ENCODE measurements around the gene SCTR. TPM values are rescaled to one million over a fixed set of nuclear protein-coding genes. Genes with fewer than 3 reads are reported as not detected.

SCTR gene
- total RNA-seq, 8 experiments from 2014 or later = 0.05 to 0.84 (median 0.35) TPM; not detected in 4

DNA sequence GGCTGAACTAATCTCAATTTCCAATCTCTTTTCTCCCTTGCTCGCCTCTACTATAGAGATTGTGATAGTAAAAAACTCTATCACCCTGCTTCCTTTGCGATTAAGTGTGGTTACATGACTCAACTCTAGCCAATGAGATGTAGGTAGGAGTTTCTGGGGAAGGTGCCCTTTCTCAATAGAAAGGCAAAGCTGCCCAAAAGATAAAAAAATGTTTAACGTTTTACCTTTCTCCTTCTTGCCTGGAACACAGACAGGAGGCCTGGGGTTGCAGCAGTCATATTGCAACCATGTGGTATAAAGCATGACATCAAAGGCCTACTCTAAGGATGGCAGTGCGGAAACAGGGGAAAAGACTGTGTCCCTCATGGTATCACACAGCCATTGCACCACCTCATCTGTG, 61.1 kb downstream of the SCTR start:
- ATAC-seq (replicated peaks in 6 of 8) = no peak
- in situ Hi-C loops (cut with MboI; ENCODE audit: low pct_unique_long_range_greater_than_20kb in 2 of 9, low sequenced_read_pairs in 9 of 9, unreplicated experiment in 9 of 9) = no loop called here
- no peak overlapping the region for H3K4me3 ChIP-seq
- no peak overlapping the region for H3K27ac ChIP-seq
- 0 to 100% (median 36%) methylated on average over 1 to 3 of the region's 4 CpGs; no CpG with 5 or more reads in 4 of the 10 experiments for WGBS, 10 experiments
- H3K4me1 ChIP-seq (replicated peaks in 1 of 2) = no peaks in the 10 kb centered on the region

DNA sequence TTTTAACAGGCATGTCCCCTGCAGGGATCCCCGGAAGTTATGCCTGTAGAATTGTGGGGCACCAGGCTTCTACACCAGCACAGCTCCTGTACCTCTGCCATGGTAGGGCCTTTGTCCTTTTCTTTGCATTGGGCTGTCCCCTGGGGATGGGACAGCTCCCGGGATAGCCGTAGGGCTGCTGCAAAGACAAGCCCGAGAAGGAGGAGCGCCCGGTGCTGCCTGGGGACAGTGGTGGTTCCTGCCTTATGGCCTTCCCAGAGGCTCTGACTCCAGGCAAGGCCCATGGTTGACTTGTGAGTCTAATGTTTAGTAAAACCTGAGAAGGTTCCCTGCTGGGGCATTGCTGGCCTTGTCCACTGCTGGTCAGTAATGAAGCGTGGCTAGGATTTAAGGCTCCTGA, 61.7 kb downstream of the SCTR start:
- H3K27ac ChIP-seq = no peak overlapping the region
- in situ Hi-C loops (cut with MboI; ENCODE audit: low pct_unique_long_range_greater_than_20kb in 2 of 9, low sequenced_read_pairs in 9 of 9, unreplicated experiment in 9 of 9) = no loop called here
- H3K4me1 ChIP-seq (replicated peaks in 1 of 2) = no peaks in the 10 kb centered on the region
- H3K4me3 ChIP-seq = no peak overlapping the region
- ATAC-seq (replicated peaks in 6 of 8) = no peak
- 60 to 100% (median 80%) methylated on average over 1 to 4 of the region's 7 CpGs; no CpG with 5 or more reads in 3 of the 10 experiments for WGBS, 10 experiments

DNA sequence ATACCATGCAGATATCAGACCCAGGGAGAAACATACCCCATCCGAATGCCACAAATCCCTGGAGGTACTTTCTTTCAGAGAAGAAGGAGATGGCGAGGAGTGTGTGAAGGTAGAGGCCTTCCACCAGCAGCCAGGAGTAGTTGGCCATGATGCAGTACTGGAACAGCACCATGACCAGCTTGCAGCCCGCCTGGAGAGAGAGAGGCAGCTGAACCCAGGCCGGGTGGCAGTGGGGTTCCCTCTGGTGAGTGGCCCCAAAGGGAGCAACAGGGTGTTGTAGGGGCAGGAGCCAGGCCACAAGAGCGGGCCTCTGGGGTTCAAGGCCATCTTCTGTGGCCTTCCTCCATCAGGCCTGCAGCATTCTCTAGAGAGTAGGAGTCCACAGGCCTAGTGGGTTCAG, 62.5 kb downstream of the SCTR start:
- Histone ChIP-seq H3K4me1 (replicated peaks in 1 of 2) (no peaks in the 10 kb centered on the region), H3K4me3 (no peak overlapping the region), H3K27ac (no peak overlapping the region)
- ATAC-seq (replicated peaks in 6 of 8) = no peak
- in situ Hi-C loops (cut with MboI; ENCODE audit: low pct_unique_long_range_greater_than_20kb in 2 of 9, low sequenced_read_pairs in 9 of 9, unreplicated experiment in 9 of 9) = no loop called here
- WGBS, 10 experiments = 50 to 100% (median 80%) methylated on average over 1 to 2 of the region's 5 CpGs; no CpG with 5 or more reads in 5 of the 10 experiments

DNA sequence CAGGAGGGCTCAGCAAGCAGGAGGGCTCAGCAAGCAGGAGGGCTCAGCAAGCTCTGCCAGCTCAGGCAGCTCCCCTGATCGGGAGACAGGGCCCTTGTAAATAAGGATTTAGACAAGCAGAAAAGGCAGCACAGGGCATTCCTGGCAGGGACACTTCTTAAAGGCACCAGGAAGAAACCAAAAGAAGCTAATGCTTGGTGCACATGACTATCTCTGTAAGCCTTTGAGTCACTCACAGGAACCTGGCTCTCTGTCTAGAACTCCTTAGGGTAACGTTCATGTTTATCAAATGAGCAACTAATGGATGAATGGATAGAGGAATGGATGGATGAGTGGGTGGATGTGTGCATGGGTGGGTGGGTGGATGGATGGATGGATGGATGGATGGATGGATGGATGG, 64.2 kb downstream of the SCTR start:
- no peak overlapping the region for H3K27ac ChIP-seq
- H3K4me3 ChIP-seq = no peak overlapping the region
- ATAC-seq (replicated peaks in 6 of 8) = no peak
- H3K4me1 ChIP-seq (replicated peaks in 1 of 2) = peaks cover 0 to 4% of the 10 kb centered on the region in 2 donors
- in situ Hi-C loops (cut with MboI; ENCODE audit: low pct_unique_long_range_greater_than_20kb in 2 of 9, low sequenced_read_pairs in 9 of 9, unreplicated experiment in 9 of 9) = no loop called here
- WGBS, 10 experiments = 38 to 83% (median 68%) methylated on average over 1 to 2 of the region's 2 CpGs; no CpG with 5 or more reads in 6 of the 10 experiments

DNA sequence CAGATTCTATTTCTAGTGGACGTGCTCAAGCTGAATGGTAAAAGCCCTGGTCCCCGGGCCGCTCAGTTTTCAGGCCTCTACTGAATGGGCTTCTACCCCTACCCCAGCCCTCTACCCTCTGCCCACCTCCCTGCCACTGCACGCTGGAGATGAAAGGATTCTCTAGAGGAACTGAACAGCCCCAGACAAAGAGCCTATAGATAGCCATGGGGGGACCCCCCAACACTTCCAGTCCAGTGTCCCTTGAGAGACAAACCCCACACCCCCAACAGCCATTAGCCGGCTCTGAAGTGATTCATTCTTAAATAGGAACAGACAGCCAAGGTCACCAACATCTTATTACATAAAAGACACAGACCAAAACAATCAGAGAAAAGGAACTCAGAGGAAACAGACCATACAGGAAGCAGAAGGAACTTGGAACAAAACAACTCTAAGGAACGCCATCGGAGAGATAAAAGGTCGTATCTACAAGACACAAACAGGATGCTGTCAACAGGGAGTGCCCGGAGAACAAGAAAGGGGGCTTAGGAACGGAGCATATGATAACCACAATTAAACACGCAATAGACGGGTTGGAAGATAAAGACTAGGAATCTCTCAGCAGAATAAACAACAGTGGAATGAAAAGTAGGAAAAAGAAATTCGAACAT, 69.1 kb downstream of the SCTR start:
- in situ Hi-C loops (cut with MboI; ENCODE audit: low pct_unique_long_range_greater_than_20kb in 2 of 9, low sequenced_read_pairs in 9 of 9, unreplicated experiment in 9 of 9) = no loop called here
- 27 to 83% (median 55%) methylated on average over 1 to 12 of the region's 13 CpGs for WGBS, 10 experiments

DNA sequence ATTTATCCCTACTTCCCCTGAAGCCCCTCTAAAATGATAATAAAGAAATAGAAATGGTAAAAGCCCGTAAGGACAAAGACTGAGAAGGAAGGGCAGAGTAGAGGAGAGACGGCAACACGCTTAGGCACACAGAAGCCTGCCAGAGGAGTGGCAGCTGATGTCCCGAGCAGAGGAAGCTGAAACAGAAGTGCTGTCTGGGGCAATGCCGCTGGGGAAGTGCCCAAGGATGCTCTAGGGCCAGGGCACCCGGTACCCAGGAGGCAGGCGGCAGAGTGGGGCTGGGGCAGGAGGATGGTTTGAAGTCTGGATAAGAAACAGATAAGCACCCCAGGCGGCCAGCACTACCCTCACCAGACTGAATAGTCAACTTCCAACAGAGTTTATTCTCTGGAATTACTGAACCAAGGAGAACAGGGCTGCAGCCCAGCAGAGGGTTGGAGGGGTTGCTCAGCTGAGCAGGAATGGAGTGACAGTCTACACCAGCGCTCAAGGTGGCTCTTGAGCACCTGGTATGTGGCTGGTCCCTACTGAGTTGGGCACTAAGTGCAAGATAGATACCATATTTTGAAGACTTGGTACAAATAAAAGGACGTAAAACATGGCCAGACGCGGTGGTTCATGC, 70.2 kb downstream of the SCTR start:
- in situ Hi-C loops (cut with MboI; ENCODE audit: low pct_unique_long_range_greater_than_20kb in 2 of 9, low sequenced_read_pairs in 9 of 9, unreplicated experiment in 9 of 9) = no loop called here
- peaks cover 0 to 6% of the 10 kb centered on the region in 2 donors for H3K4me1 ChIP-seq (replicated peaks in 1 of 2)
- no peak for ATAC-seq (replicated peaks in 6 of 8)
- H3K4me3 ChIP-seq = no peak overlapping the region
- H3K27ac ChIP-seq = no peak overlapping the region
- WGBS, 10 experiments = 20 to 84% (median 63%) methylated on average over 1 to 12 of the region's 12 CpGs

More for the DNA sequence above, 69.1 kb downstream of the SCTR start:
- H3K4me3 ChIP-seq = no peak overlapping the region
- no peak overlapping the region for H3K27ac ChIP-seq
- no peak for ATAC-seq (replicated peaks in 6 of 8)
- peaks cover 0 to 6% of the 10 kb centered on the region in 2 donors for H3K4me1 ChIP-seq (replicated peaks in 1 of 2)

DNA sequence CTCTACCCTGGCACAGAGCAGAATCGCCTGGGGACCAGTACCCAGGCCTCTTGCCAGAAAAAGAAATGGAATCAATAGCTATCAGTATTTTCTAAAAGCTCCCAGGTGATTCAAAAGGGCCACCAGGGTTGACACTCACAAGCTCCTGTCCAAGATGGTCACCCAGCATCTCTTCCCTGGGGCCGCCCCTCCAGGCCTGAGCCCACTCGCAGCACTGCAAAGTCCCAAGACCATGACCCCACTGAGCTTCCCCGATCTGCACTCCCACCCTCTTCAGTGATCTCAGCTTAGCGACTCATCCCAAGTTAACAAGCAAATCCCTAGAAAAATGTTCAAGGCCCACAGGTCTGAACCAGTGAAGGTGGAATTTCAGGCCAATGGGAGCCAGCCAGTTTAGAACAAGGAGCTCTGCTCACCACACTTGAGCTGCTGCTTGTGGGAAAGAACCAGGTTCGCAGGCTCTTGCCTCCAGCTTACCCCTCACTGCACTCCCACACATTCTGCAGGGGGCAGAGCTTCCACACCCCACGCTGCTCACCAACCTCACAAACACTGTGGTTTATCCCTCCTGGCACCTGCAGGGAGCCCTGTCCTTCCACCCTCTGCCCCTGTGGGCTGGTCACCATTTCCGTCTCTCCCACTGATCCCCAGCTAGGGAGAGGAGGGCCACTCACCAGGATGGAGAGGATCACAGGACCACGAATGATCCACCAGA, 72.8 kb downstream of the SCTR start:
- in situ Hi-C loops (cut with MboI; ENCODE audit: low pct_unique_long_range_greater_than_20kb in 2 of 9, low sequenced_read_pairs in 9 of 9, unreplicated experiment in 9 of 9) = no loop called here
- WGBS, 10 experiments = 17 to 100% (median 95%) methylated on average over 1 to 4 of the region's 9 CpGs; no CpG with 5 or more reads in 6 of the 10 experiments
- peak in 1 of 8 experiments; percentile 35 for ATAC-seq (replicated peaks in 6 of 8)
- Histone ChIP-seq H3K4me3 (no peak overlapping the region), H3K4me1 (replicated peaks in 1 of 2) (peaks cover 0 to 6% of the 10 kb centered on the region in 2 donors), H3K27ac (no peak overlapping the region)

DNA sequence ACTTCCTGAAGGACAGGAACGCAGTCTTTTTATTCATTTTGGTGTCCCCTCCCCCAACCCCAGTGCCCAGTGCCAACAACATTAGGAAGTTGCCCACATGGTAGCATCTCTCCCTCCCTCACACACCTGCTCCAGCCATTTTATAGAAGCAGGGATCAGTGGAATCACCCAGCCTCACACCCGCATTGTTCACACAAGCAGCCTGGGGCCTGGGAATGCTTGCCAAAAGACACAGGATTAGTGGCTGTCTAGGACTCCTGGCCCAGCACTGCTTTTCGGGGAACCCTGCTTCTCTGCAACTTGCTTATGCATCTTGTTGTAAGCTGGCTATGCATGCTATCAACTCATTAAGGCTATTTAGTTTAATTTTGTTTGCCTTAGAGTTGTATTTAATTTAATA, 74.8 kb downstream of the SCTR start:
- H3K4me1 ChIP-seq (replicated peaks in 1 of 2) = no peaks in the 10 kb centered on the region
- in situ Hi-C loops (cut with MboI; ENCODE audit: low pct_unique_long_range_greater_than_20kb in 2 of 9, low sequenced_read_pairs in 9 of 9, unreplicated experiment in 9 of 9) = no loop called here
- WGBS, 10 experiments = 50 to 100% (median 73%) methylated on average over 1 to 2 of the region's 3 CpGs; no CpG with 5 or more reads in 6 of the 10 experiments
- H3K27ac ChIP-seq = no peak overlapping the region
- no peak overlapping the region for H3K4me3 ChIP-seq
- ATAC-seq (replicated peaks in 6 of 8) = no peak

DNA sequence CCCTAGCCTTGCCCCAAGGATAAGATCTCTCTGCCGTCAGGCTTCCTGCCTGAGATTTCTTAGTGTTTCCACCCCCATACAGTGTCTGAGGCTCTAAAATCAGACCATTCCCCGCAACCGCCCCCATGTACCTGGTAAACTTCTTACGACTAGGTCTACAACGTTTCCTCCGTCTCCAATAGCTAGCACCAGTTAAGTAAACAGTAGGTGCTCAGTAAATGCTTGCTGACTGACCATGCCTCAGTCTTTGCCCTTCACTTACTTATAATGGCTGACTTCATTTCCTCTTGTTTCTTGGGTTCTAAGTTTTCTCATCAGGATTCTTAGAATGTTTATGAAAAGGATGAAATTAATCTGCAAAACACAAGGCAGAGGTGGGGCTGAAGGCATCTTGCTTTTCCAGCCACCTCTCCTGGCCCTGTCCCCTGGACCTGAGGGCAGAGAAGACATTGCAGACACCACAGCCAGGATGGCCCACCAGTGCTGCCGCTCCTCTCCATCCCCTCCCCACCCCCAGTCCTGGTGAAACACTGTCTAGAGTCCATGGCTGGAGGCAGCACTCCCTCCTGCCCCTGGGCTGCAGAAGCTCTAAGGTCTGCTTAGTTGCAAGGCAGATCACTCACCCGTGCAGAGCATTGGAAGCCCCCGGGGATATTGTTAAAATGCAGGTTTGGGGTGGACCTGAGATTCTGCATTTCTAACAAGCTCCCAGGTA, 75.7 kb downstream of the SCTR start:
- H3K27ac ChIP-seq = no peak overlapping the region
- 58 to 100% (median 83%) methylated on average over 1 to 8 of the region's 9 CpGs; no CpG with 5 or more reads in 2 of the 10 experiments for WGBS, 10 experiments
- in situ Hi-C loops (cut with MboI; ENCODE audit: low pct_unique_long_range_greater_than_20kb in 2 of 9, low sequenced_read_pairs in 9 of 9, unreplicated experiment in 9 of 9) = no loop called here
- no peak overlapping the region for H3K4me3 ChIP-seq
- ATAC-seq (replicated peaks in 6 of 8) = no peak
- no peaks in the 10 kb centered on the region for H3K4me1 ChIP-seq (replicated peaks in 1 of 2)

DNA sequence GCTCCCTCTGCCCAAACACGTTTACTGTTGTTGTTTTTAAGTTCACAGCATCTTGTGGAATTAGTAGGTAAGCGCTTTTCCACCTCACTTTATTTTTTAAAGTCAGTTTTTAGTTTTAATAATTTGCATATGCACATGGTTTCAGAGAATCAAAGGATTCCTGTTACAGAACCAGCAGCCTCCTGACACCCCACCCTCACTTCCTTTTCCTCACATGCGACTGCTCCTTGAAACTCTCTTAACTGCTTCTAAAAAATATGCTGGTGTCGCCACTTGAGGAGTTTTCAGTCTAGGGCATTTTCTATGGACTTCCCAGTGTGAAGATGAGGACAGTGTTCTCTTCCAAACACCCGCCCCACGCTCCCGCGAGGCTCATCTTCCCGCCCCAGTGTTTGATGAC, 78.2 kb downstream of the SCTR start:
- H3K4me1 ChIP-seq (replicated peaks in 1 of 2) = no peaks in the 10 kb centered on the region
- no peak overlapping the region for H3K27ac ChIP-seq
- ATAC-seq (replicated peaks in 6 of 8) = peak in 2 of 8 experiments; percentile 50 to 62
- no peak overlapping the region for H3K4me3 ChIP-seq
- WGBS, 10 experiments = 45 to 100% (median 75%) methylated on average over 2 to 9 of the region's 9 CpGs; no CpG with 5 or more reads in 1 of the 10 experiments
- in situ Hi-C loops (cut with MboI; ENCODE audit: low pct_unique_long_range_greater_than_20kb in 2 of 9, low sequenced_read_pairs in 9 of 9, unreplicated experiment in 9 of 9) = no loop called here

DNA sequence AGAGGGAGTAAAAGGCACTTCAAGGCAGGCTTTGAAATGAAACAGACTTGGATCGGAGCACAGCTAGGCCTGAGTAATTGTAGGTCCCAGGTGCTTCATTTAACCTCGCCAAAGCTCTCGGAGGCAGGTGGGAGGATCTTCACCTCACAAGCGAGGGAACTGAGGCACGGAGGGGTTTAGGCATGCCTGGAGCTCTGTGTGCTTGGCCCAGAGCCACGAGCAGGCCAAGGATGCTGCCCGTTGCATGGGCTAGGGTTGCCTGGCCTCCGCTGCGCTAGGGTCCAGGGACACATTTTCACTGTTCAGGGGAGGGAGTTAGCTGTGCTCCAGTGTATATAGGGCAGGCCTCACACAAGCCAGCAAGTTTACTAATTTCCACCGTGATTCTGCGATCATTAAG, 81.4 kb downstream of the SCTR start:
- in situ Hi-C loops (cut with MboI; ENCODE audit: low pct_unique_long_range_greater_than_20kb in 2 of 9, low sequenced_read_pairs in 9 of 9, unreplicated experiment in 9 of 9) = no loop called here
- Histone ChIP-seq H3K4me3 (no peak overlapping the region), H3K27ac (no peak overlapping the region), H3K4me1 (replicated peaks in 1 of 2) (no peaks in the 10 kb centered on the region)
- no peak for ATAC-seq (replicated peaks in 6 of 8)
- WGBS, 10 experiments = 56 to 100% (median 93%) methylated on average over 1 to 9 of the region's 11 CpGs; no CpG with 5 or more reads in 2 of the 10 experiments

DNA sequence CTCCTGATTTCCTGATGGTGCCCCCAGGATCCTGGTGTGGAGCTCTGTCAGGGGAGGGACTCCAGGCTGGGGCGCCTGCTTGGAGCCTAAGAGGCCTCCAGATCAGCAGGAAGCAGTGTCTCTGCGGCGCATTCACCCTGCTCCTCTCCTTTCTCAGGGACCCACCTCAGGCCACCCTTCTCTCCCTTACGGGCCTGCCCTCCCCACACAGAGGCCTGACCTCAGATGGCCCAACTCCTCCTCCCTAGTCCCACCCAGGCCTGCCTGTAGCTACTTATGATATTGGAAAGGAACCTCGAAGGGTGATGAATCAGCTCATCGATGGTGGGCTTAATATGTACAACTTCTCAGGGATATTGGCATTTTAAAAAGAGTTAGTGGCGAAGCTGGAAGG, 82.1 kb downstream of the SCTR start:
- no peak overlapping the region for H3K27ac ChIP-seq
- peak in 2 of 8 experiments; percentile 52 to 61 for ATAC-seq (replicated peaks in 6 of 8)
- WGBS, 10 experiments = 20 to 92% (median 56%) methylated on average over 1 to 3 of the region's 7 CpGs; no CpG with 5 or more reads in 4 of the 10 experiments
- in situ Hi-C loops (cut with MboI; ENCODE audit: low pct_unique_long_range_greater_than_20kb in 2 of 9, low sequenced_read_pairs in 9 of 9, unreplicated experiment in 9 of 9) = no loop called here
- no peaks in the 10 kb centered on the region for H3K4me1 ChIP-seq (replicated peaks in 1 of 2)
- H3K4me3 ChIP-seq = no peak overlapping the region
